ENCODE data around the gene AREL1. TPM values are rescaled to one million over a fixed set of nuclear protein-coding genes. Genes with fewer than 3 reads are reported as not detected.

AREL1 gene
- total RNA-seq, 6 experiments from 2014 or later: 36.7 to 42.3 (median 40.6) TPM

DNA sequence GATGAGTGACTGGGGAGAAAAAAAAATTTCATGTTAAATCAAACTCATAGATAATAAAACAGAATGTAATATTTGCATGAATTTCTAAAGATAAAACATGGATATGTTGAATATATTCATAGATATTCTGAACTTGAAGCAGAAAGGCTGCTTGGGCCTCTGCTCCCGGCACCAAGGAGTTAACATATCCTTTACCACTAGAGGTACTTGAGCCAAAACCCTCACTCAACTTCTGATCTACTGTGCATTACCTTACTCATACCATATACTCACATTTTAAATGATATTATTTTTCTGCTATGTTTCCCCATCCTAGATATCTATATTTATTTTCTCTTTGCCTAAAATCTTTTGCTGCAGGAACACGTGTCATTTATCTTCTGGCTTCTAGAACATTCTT lies 14.9 kb downstream of the AREL1 start:
- H3K36me3 Mint-ChIP-seq (ENCODE audit: low read depth): peaks cover 45% of the 10 kb centered on the region
- H3K4me3 Mint-ChIP-seq: peak overlapping the region; percentile 29

DNA sequence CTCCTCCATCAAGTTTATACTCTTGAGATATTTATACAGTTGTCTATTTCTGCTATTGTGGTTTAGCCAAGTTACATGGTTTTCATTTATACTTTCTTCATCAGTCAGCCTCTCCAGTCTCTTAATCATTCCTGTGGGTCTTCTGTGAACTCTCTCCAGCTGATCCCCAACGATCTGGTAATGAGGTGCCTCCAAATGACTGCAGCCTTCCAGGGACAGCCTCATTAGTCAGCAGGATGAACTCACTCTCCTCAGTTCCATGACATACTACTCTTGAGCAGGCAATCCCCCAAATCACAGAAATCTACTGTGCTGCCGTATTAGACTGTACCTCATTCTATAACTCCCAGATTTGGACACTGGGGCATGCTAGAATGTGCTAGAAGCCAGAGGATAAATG lies 15.3 kb downstream of the AREL1 start:
- H3K36me3 Mint-ChIP-seq (ENCODE audit: low read depth): peaks cover 40% of the 10 kb centered on the region
- H3K9me3 Mint-ChIP-seq: peaks cover 14% of the 10 kb centered on the region
- peak overlapping the region; percentile 85 for H3K27ac Mint-ChIP-seq
- H3K4me3 Mint-ChIP-seq: peak overlapping the region; percentile 29
- TF ChIP-seq, protein P1, sequence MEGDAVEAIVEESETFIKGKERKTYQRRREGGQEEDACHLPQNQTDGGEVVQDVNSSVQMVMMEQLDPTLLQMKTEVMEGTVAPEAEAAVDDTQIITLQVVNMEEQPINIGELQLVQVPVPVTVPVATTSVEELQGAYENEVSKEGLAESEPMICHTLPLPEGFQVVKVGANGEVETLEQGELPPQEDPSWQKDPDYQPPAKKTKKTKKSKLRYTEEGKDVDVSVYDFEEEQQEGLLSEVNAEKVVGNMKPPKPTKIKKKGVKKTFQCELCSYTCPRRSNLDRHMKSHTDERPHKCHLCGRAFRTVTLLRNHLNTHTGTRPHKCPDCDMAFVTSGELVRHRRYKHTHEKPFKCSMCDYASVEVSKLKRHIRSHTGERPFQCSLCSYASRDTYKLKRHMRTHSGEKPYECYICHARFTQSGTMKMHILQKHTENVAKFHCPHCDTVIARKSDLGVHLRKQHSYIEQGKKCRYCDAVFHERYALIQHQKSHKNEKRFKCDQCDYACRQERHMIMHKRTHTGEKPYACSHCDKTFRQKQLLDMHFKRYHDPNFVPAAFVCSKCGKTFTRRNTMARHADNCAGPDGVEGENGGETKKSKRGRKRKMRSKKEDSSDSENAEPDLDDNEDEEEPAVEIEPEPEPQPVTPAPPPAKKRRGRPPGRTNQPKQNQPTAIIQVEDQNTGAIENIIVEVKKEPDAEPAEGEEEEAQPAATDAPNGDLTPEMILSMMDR (IDR thresholded peaks at IDR 0.05): no peak
- H3K27me3 Mint-ChIP-seq (ENCODE audit: insufficient read depth): peaks cover 2% of the 10 kb centered on the region; the same call in 1 of the 2 replicates
- DNase-seq: peak; percentile 95
- peaks cover 39% of the 10 kb centered on the region for H3K4me1 Mint-ChIP-seq (ENCODE audit: low read depth)

More for the DNA sequence above, 14.9 kb downstream of the AREL1 start:
- H3K9me3 Mint-ChIP-seq: peaks cover 18% of the 10 kb centered on the region
- H3K27ac Mint-ChIP-seq: peak overlapping the region; percentile 85
- H3K4me1 Mint-ChIP-seq (ENCODE audit: low read depth): peaks cover 39% of the 10 kb centered on the region
- TF ChIP-seq, protein P1 (IDR thresholded peaks at IDR 0.05): peak; percentile 55
- H3K27me3 Mint-ChIP-seq (ENCODE audit: insufficient read depth): peaks cover 2% of the 10 kb centered on the region
- DNase-seq: no peak

DNA sequence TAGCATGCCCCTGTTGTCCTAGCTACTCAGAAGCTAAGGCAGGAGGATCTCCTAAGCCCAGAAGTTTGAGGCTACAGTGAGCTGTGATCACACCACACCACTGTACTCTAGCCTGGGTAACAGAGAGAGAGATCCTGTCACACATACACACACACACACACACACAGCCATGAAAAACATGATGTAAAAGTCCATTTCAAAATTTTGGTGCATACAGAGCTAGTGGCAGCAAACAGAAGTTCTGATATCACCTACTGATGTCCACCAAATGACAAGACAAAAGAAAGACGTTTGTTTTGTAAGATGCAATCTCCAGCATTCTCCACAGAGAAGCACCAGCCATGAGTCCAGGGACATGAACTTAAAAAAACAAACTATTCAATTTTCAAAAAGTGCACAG lies 15.9 kb downstream of the AREL1 start:
- TF ChIP-seq, protein P1 (IDR thresholded peaks at IDR 0.05): no peak
- Mint-ChIP-seq H3K9me3 (peaks cover 8% of the 10 kb centered on the region), H3K4me1 (ENCODE audit: low read depth) (peaks cover 39% of the 10 kb centered on the region), H3K27me3 (ENCODE audit: insufficient read depth) (peaks cover 2% of the 10 kb centered on the region; the same call in 1 of the 2 replicates), H3K4me3 (peak overlapping the region; percentile 29; the same call in 1 of the 2 replicates), H3K36me3 (ENCODE audit: low read depth) (peaks cover 35% of the 10 kb centered on the region), H3K27ac (peak overlapping the region; percentile 85)
- DNase-seq: no peak

DNA sequence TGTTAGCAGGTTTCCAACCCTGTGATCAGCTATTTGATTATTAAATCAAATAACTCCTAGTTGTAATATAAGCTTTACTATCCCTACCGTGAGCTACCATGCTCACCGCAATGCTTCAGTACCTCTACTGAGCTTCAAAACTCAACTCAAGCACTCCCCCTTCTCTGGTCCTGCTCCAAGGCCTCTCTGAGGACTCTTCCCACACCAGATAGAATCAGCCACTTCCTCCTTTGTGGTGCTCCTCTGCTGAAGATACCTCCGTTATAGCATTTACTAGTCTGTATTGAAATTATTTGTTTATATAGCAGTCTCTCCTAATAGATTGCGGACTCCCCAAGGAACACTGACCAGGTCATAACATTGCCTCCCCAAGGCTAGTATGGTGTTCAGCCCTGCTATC lies 17.5 kb downstream of the AREL1 start:
- TF ChIP-seq, protein P1 (IDR thresholded peaks at IDR 0.05): no peak
- H3K9me3 Mint-ChIP-seq: no peaks in the 10 kb centered on the region
- H3K4me3 Mint-ChIP-seq: no peak overlapping the region
- no peak overlapping the region for H3K27ac Mint-ChIP-seq
- DNase-seq: no peak
- peaks cover 39% of the 10 kb centered on the region for H3K4me1 Mint-ChIP-seq (ENCODE audit: low read depth)
- peaks cover 29% of the 10 kb centered on the region for H3K36me3 Mint-ChIP-seq (ENCODE audit: low read depth)
- peaks cover 2% of the 10 kb centered on the region; the same call in 1 of the 2 replicates for H3K27me3 Mint-ChIP-seq (ENCODE audit: insufficient read depth)

DNA sequence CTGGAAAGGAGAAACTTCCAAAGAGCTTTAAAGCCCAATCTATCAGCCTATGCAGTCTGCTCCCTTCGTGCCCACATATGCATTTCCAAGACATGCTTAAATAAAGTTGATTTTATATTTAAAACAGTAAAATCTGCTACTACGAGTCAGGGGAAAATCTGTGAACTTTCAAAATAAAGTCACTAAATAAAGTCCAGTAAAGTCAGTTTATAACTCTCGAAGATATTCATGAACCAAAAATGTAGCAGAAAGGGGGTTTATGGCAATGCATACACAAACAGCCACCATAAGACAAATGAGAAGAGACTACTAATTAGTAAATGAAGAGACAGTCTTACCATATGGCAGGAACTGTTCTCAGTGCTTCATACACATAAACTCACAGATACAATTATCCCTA lies 19.7 kb downstream of the AREL1 start:
- Mint-ChIP-seq H3K4me3 (no peak overlapping the region), H3K27me3 (ENCODE audit: insufficient read depth) (no peaks in the 10 kb centered on the region), H3K36me3 (ENCODE audit: low read depth) (peaks cover 33% of the 10 kb centered on the region), H3K9me3 (no peaks in the 10 kb centered on the region), H3K4me1 (ENCODE audit: low read depth) (peaks cover 28% of the 10 kb centered on the region), H3K27ac (no peak overlapping the region)
- TF ChIP-seq, protein P1 (IDR thresholded peaks at IDR 0.05): no peak
- DNase-seq: no peak

DNA sequence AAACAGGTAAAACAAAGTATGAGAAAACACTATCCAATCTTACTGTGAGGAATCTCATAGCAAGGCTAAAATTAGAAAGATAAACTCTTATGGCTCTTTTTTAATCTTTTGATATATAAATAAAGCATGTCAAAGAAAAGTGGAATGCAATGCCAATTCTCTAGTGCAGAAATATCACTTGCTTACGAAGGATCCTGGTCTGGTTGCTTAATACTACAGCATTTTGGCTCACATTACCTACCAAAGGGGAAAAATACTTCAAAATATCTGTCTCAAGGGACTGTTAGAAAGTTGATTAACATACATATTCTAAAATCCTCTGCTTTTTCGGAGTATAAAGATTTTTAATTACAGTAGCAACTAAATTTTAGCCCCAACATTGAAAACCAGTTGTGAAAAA lies 21.4 kb downstream of the AREL1 start:
- TF ChIP-seq, protein P1 (IDR thresholded peaks at IDR 0.05): no peak
- no peak for DNase-seq
- Mint-ChIP-seq H3K27ac (no peak overlapping the region), H3K4me1 (ENCODE audit: low read depth) (peaks cover 13% of the 10 kb centered on the region), H3K9me3 (no peaks in the 10 kb centered on the region), H3K36me3 (ENCODE audit: low read depth) (peaks cover 34% of the 10 kb centered on the region), H3K4me3 (no peak overlapping the region), H3K27me3 (ENCODE audit: insufficient read depth) (no peaks in the 10 kb centered on the region)

All from HFFc6 (cell line).